Upper lobe of left lung (tissue), 4 donors: ENCODE data around the gene HERC2.

Experiments
- CTCF ChIP-seq, 6 experiments: fragments of 450-650 bp in 4 of 6; fragments of 200-600 bp in 2 of 6; sonication (generic) in 2 of 6; IDR thresholded peaks; one replicate each; pipeline ENCODE4 v1.5.1; 2016 to 2019; ENCODE audit warnings: antibody characterized with exemption in 6 of 6
- POLR2A ChIP-seq, 4 donors: fragments of 450-650 bp; IDR thresholded peaks; one replicate each; pipeline ENCODE4 v1.5.1; 2016 to 2017; ENCODE audit warnings: antibody characterized with exemption in 4 of 4, mild to moderate bottlenecking in 2 of 4
- POLR2AphosphoS5 ChIP-seq, 2 donors: sonication (generic); formaldehyde crosslinking; IDR thresholded peaks; one replicate each; pipeline ENCODE4 v1.5.1; 2017; ENCODE audit warnings: antibody characterized with exemption in 2 of 2

GRCh38 chr15:28114721-28115622, 207.0 kb downstream of the HERC2 start:
- TF ChIP-seq POLR2A (IDR thresholded peaks at IDR 0.05): no peak
- TF ChIP-seq CTCF (IDR thresholded peaks at IDR 0.05): no peak
- no peak for TF ChIP-seq POLR2AphosphoS5 (IDR thresholded peaks at IDR 0.05)
